HEK293 (cell line): Measurements from ENCODE around the gene MMS19.
A peak's percentile ranks its signal among the peaks of the same experiment; 100 is the strongest.

Source experiments
- BCL6B ChIP-seq: fragments of 450-650 bp; formaldehyde crosslinking; IDR thresholded peaks from 2 replicates; pipeline ENCODE4 v1.5.1; 2017; ENCODE audit warnings: missing biosample characterization, missing genetic modification characterization
- KLF17 ChIP-seq: fragments of 450-650 bp; formaldehyde crosslinking; IDR thresholded peaks from 2 replicates; pipeline ENCODE4 v1.5.1; 2016; ENCODE audit warnings: missing biosample characterization, missing genetic modification characterization
- SCRT2 ChIP-seq: fragments of 450-650 bp; formaldehyde crosslinking; IDR thresholded peaks from 2 replicates; pipeline ENCODE4 v1.5.1; 2016; ENCODE audit warnings: missing biosample characterization, missing genetic modification characterization
- ZBTB20 ChIP-seq: fragments of 450-650 bp; formaldehyde crosslinking; IDR thresholded peaks from 2 replicates; pipeline ENCODE4 v1.5.1; 2016; ENCODE audit warnings: missing biosample characterization, missing genetic modification characterization
- ZFHX2 ChIP-seq: fragments of 450-650 bp; formaldehyde crosslinking; conservative IDR thresholded peaks from 2 replicates; pipeline ENCODE4 v1.5.1; 2016; ENCODE audit warnings: missing biosample characterization, missing genetic modification characterization
- ZFP69B ChIP-seq: fragments of 450-650 bp; formaldehyde crosslinking; IDR thresholded peaks from 2 replicates; pipeline ENCODE4 v1.5.1; 2016; ENCODE audit warnings: missing biosample characterization, missing genetic modification characterization
- ZNF121 ChIP-seq: fragments of 450-650 bp; formaldehyde crosslinking; IDR thresholded peaks from 2 replicates; pipeline ENCODE4 v1.5.1; 2016; ENCODE audit warnings: missing biosample characterization, missing genetic modification characterization
- ZNF138 ChIP-seq: fragments of 450-650 bp; formaldehyde crosslinking; IDR thresholded peaks from 2 replicates; pipeline ENCODE4 v1.5.1; 2016; ENCODE audit warnings: missing biosample characterization, missing genetic modification characterization, borderline replicate concordance
- ZNF19 ChIP-seq: fragments of 450-650 bp; formaldehyde crosslinking; IDR thresholded peaks from 2 replicates; pipeline ENCODE4; 2016; ENCODE audit warnings: missing biosample characterization, missing genetic modification characterization, low read depth
- ZNF202 ChIP-seq: fragments of 450-650 bp; formaldehyde crosslinking; IDR thresholded peaks from 2 replicates; pipeline ENCODE4 v1.5.1; 2016; ENCODE audit warnings: missing biosample characterization, missing genetic modification characterization, borderline replicate concordance
- ZNF521 ChIP-seq: fragments of 450-650 bp; formaldehyde crosslinking; IDR thresholded peaks from 2 replicates; pipeline ENCODE4 v1.5.1; 2017; ENCODE audit warnings: missing biosample characterization, mild to moderate bottlenecking, missing genetic modification characterization
- ZNF585B ChIP-seq: fragments of 450-650 bp; formaldehyde crosslinking; IDR thresholded peaks from 2 replicates; pipeline ENCODE4 v1.5.1; 2016; ENCODE audit warnings: missing biosample characterization, missing genetic modification characterization
- ZNF600 ChIP-seq: fragments of 450-650 bp; formaldehyde crosslinking; IDR thresholded peaks from 2 replicates; pipeline ENCODE4 v1.5.1; 2016; ENCODE audit warnings: missing biosample characterization, missing genetic modification characterization
- ZNF623 ChIP-seq: fragments of 450-650 bp; formaldehyde crosslinking; IDR thresholded peaks from 2 replicates; pipeline ENCODE4 v1.5.1; 2016; ENCODE audit warnings: missing biosample characterization, missing genetic modification characterization
- ZNF626 ChIP-seq: fragments of 450-650 bp; sonication (Bioruptor Pico); formaldehyde crosslinking; IDR thresholded peaks from 2 replicates; pipeline ENCODE4 v1.5.1; 2018; ENCODE audit warnings: missing biosample characterization, missing genetic modification characterization, inconsistent platforms
- ZNF664 ChIP-seq: fragments of 450-650 bp; formaldehyde crosslinking; IDR thresholded peaks from 2 replicates; pipeline ENCODE4 v1.5.1; 2016; ENCODE audit warnings: missing biosample characterization, missing genetic modification characterization
- ZNF707 ChIP-seq: fragments of 450-650 bp; formaldehyde crosslinking; IDR thresholded peaks from 2 replicates; pipeline ENCODE4 v1.5.1; 2016; ENCODE audit warnings: missing biosample characterization, missing genetic modification characterization
- ZNF785 ChIP-seq: fragments of 450-650 bp; formaldehyde crosslinking; IDR thresholded peaks from 2 replicates; pipeline ENCODE4 v1.5.1; 2016; ENCODE audit warnings: missing biosample characterization, missing genetic modification characterization
- ZSCAN30 ChIP-seq: fragments of 450-650 bp; IDR thresholded peaks from 2 replicates; pipeline ENCODE4 v1.5.1; 2018; ENCODE audit warnings: missing biosample characterization, mild to moderate bottlenecking, missing genetic modification characterization, moderate library complexity
- TF ChIP-seq, protein P1 (sequence below): fragments of 450-650 bp; formaldehyde crosslinking; IDR thresholded peaks from 2 replicates; pipeline ENCODE4 v1.5.1; 2016; ENCODE audit warnings: missing biosample characterization, missing genetic modification characterization
- TF ChIP-seq, protein P2 (sequence below): fragments of 450-650 bp; formaldehyde crosslinking; conservative IDR thresholded peaks from 2 replicates; pipeline ENCODE4 v1.5.1; 2016; ENCODE audit warnings: low read depth, missing biosample characterization, missing genetic modification characterization
- TF ChIP-seq, protein P3 (sequence below): fragments of 450-650 bp; formaldehyde crosslinking; IDR thresholded peaks from 2 replicates; pipeline ENCODE4 v1.5.1; 2016; ENCODE audit warnings: missing biosample characterization, missing genetic modification characterization
- TF ChIP-seq, protein P4 (sequence below): fragments of 450-650 bp; IDR thresholded peaks from 2 replicates; pipeline ENCODE4 v1.5.1; 2018; ENCODE audit warnings: missing biosample characterization, missing genetic modification characterization

The MMS19 gene

GRCh38 chr10:97542169-97543024, 44.2 kb upstream of the MMS19 start (continued):
- TF ChIP-seq BCL6B = no peak
- TF ChIP-seq ZSCAN30 (tag by site-specific recombination) = no peak
- no peak for TF ChIP-seq ZNF623
- TF ChIP-seq, protein P1, sequence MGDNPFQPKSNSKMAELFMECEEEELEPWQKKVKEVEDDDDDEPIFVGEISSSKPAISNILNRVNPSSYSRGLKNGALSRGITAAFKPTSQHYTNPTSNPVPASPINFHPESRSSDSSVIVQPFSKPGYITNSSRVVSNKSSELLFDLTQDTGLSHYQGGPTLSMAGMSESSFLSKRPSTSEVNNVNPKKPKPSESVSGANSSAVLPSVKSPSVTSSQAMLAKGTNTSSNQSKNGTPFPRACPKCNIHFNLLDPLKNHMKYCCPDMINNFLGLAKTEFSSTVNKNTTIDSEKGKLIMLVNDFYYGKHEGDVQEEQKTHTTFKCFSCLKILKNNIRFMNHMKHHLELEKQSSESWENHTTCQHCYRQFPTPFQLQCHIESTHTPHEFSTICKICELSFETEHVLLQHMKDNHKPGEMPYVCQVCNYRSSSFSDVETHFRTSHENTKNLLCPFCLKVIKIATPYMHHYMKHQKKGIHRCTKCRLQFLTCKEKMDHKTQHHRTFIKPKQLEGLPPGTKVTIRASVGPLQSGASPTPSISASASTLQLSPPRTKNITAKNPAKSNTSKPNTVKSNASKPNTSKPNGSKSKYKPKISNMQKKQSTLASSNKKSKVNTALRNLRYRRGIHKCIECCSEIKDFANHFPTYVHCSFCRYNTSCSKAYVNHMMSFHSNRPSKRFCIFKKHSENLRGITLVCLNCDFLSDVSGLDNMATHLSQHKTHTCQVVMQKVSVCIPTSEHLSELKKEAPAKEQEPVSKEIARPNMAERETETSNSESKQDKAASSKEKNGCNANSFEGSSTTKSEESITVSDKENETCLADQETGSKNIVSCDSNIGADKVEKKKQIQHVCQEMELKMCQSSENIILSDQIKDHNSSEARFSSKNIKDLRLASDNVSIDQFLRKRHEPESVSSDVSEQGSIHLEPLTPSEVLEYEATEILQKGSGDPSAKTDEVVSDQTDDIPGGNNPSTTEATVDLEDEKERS = no peak
- TF ChIP-seq ZNF202 (tag by site-specific recombination) = no peak
- no peak for TF ChIP-seq ZNF585B (tag by site-specific recombination)
- TF ChIP-seq, protein P2, sequence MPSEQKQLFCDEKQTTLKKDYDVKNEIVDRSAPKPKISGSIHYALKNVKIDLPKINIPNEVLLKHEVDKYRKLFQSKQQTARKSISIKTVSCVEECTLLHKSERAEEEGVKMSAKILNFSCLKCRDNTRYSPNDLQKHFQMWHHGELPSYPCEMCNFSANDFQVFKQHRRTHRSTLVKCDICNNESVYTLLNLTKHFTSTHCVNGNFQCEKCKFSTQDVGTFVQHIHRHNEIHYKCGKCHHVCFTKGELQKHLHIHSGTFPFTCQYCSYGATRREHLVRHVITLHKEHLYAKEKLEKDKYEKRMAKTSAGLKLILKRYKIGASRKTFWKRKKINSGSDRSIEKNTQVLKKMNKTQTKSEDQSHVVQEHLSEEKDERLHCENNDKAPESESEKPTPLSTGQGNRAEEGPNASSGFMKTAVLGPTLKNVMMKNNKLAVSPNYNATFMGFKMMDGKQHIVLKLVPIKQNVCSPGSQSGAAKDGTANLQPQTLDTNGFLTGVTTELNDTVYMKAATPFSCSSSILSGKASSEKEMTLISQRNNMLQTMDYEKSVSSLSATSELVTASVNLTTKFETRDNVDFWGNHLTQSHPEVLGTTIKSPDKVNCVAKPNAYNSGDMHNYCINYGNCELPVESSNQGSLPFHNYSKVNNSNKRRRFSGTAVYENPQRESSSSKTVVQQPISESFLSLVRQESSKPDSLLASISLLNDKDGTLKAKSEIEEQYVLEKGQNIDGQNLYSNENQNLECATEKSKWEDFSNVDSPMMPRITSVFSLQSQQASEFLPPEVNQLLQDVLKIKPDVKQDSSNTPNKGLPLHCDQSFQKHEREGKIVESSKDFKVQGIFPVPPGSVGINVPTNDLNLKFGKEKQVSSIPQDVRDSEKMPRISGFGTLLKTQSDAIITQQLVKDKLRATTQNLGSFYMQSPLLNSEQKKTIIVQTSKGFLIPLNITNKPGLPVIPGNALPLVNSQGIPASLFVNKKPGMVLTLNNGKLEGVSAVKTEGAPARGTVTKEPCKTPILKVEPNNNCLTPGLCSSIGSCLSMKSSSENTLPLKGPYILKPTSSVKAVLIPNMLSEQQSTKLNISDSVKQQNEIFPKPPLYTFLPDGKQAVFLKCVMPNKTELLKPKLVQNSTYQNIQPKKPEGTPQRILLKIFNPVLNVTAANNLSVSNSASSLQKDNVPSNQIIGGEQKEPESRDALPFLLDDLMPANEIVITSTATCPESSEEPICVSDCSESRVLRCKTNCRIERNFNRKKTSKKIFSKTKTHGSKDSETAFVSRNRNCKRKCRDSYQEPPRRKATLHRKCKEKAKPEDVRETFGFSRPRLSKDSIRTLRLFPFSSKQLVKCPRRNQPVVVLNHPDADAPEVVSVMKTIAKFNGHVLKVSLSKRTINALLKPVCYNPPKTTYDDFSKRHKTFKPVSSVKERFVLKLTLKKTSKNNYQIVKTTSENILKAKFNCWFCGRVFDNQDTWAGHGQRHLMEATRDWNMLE = no peak; the same call in 1 of the 2 replicates
- TF ChIP-seq KLF17 (tag by site-specific recombination) = peak; percentile 84
- TF ChIP-seq ZNF785 (tag by site-specific recombination) = no peak
- TF ChIP-seq ZNF707 (tag by site-specific recombination) = 0 out of 2 replicates have a peak, but pooled peaks have one; percentile 5
- no peak for TF ChIP-seq ZNF19 (tag by site-specific recombination)
- TF ChIP-seq ZBTB20 (tag by site-specific recombination) = peak; percentile 33
- no peak for TF ChIP-seq ZNF121 (tag by site-specific recombination)
- TF ChIP-seq, protein P3, sequence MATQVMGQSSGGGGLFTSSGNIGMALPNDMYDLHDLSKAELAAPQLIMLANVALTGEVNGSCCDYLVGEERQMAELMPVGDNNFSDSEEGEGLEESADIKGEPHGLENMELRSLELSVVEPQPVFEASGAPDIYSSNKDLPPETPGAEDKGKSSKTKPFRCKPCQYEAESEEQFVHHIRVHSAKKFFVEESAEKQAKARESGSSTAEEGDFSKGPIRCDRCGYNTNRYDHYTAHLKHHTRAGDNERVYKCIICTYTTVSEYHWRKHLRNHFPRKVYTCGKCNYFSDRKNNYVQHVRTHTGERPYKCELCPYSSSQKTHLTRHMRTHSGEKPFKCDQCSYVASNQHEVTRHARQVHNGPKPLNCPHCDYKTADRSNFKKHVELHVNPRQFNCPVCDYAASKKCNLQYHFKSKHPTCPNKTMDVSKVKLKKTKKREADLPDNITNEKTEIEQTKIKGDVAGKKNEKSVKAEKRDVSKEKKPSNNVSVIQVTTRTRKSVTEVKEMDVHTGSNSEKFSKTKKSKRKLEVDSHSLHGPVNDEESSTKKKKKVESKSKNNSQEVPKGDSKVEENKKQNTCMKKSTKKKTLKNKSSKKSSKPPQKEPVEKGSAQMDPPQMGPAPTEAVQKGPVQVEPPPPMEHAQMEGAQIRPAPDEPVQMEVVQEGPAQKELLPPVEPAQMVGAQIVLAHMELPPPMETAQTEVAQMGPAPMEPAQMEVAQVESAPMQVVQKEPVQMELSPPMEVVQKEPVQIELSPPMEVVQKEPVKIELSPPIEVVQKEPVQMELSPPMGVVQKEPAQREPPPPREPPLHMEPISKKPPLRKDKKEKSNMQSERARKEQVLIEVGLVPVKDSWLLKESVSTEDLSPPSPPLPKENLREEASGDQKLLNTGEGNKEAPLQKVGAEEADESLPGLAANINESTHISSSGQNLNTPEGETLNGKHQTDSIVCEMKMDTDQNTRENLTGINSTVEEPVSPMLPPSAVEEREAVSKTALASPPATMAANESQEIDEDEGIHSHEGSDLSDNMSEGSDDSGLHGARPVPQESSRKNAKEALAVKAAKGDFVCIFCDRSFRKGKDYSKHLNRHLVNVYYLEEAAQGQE (tag by site-specific recombination) = no peak
- no peak for TF ChIP-seq ZNF138 (tag by site-specific recombination)
- TF ChIP-seq ZNF600 = peak; percentile 94
- no peak for TF ChIP-seq ZNF626 (tag by site-specific recombination)
- TF ChIP-seq SCRT2 (tag by site-specific recombination) = peak; percentile 93
- peak; percentile 82 for TF ChIP-seq ZFHX2 (tag by site-specific recombination)
- TF ChIP-seq ZNF664 (tag by site-specific recombination) = no peak
- TF ChIP-seq ZFP69B = peak; percentile 13; the same call in 1 of the 2 replicates
- TF ChIP-seq, protein P4, sequence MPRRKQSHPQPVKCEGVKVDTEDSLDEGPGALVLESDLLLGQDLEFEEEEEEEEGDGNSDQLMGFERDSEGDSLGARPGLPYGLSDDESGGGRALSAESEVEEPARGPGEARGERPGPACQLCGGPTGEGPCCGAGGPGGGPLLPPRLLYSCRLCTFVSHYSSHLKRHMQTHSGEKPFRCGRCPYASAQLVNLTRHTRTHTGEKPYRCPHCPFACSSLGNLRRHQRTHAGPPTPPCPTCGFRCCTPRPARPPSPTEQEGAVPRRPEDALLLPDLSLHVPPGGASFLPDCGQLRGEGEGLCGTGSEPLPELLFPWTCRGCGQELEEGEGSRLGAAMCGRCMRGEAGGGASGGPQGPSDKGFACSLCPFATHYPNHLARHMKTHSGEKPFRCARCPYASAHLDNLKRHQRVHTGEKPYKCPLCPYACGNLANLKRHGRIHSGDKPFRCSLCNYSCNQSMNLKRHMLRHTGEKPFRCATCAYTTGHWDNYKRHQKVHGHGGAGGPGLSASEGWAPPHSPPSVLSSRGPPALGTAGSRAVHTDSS (tag by site-specific recombination) = no peak
- TF ChIP-seq ZNF521 (tag by site-specific recombination) = no peak
